Measurements from ENCODE around the gene FHDC1.
"Not testable (repeated sequence)": the region's sequence is repeated elsewhere in the genome, so short reads cannot be mapped to it uniquely, and the experiment has no call there.

The FHDC1 gene

GRCh38 chr4:152935631-152936445 lies at the start of gene FHDC1:
Gene FHDC1, plus strand, starts transcription at chr4:152936323. Its CDS starts 6,735 bp downstream, at chr4:152943058.
- DNase-seq: no peak

- no peak for DNase-seq
Measured at GRCh38 chr4:152887981-152888380, 48.1 kb upstream of the FHDC1 start.

GRCh38 chr4:152892974-152893373 lies 43.1 kb upstream of the FHDC1 start:
- no peak for DNase-seq

GRCh38 chr4:152894673-152895072 lies 41.5 kb upstream of the FHDC1 start:
- no peak for DNase-seq

GRCh38 chr4:152896811-152897210 lies 39.3 kb upstream of the FHDC1 start:
- no peak for DNase-seq

- not testable (repeated sequence) for DNase-seq
Measured at GRCh38 chr4:152898133-152898532, 38.0 kb upstream of the FHDC1 start.

- DNase-seq: no peak
Measured at GRCh38 chr4:152898606-152899005, 37.5 kb upstream of the FHDC1 start.

GRCh38 chr4:152900395-152900794 lies 35.7 kb upstream of the FHDC1 start:
- DNase-seq: no peak

- no peak for DNase-seq
Measured at GRCh38 chr4:152901205-152901604, 34.9 kb upstream of the FHDC1 start.

- no peak for DNase-seq
Measured at GRCh38 chr4:152903658-152904057, 32.5 kb upstream of the FHDC1 start.

GRCh38 chr4:152909901-152910300 lies 26.2 kb upstream of the FHDC1 start:
- DNase-seq: no peak

GRCh38 chr4:152910521-152910920 lies 25.6 kb upstream of the FHDC1 start:
- no peak for DNase-seq

- no peak for DNase-seq
Measured at GRCh38 chr4:152917543-152918395, 18.4 kb upstream of the FHDC1 start.

GRCh38 chr4:152919826-152920225 lies 16.3 kb upstream of the FHDC1 start:
- DNase-seq: no peak

- DNase-seq: no peak
Measured at GRCh38 chr4:152920768-152921167, 15.4 kb upstream of the FHDC1 start.

GRCh38 chr4:152921284-152921683 lies 14.8 kb upstream of the FHDC1 start:
- no peak for DNase-seq

GRCh38 chr4:152925851-152926250 lies 10.3 kb upstream of the FHDC1 start:
- DNase-seq: no peak

- DNase-seq: no peak
Measured at GRCh38 chr4:152926959-152927358, 9.2 kb upstream of the FHDC1 start.

- DNase-seq: no peak
Measured at GRCh38 chr4:152927737-152928136, 8.4 kb upstream of the FHDC1 start.

- DNase-seq: no peak
Measured at GRCh38 chr4:152928286-152928685, 7.8 kb upstream of the FHDC1 start.

- DNase-seq: no peak
Measured at GRCh38 chr4:152929888-152930287, 6.2 kb upstream of the FHDC1 start.

- DNase-seq: no peak
Measured at GRCh38 chr4:152935143-152935542, 980 bp upstream of the FHDC1 start.

- DNase-seq: no peak
Measured at GRCh38 chr4:152936446-152937335, 568 bp downstream of the FHDC1 start.

Data from KG1 (cell line).